GM10248 (cell line): ENCODE data around the gene S1PR2.

ENCODE experiments used
- CTCF ChIA-PET: fragments of 300-600 bp; sonication (Branson Sonifier 250); formaldehyde crosslinking; extraction: SDS; loops from one replicate; lab custom pipeline; 2021; ENCODE audit warnings: antibody characterized with exemption; lab: Yijun Ruan, JAX
- POLR2A ChIA-PET: fragments of 350-650 bp; sonication (Branson Sonifier 250); formaldehyde crosslinking; extraction: SDS; loops from one replicate; lab custom pipeline; 2020; ENCODE audit warnings: antibody characterized with exemption; lab: Yijun Ruan, JAX
- DNase-seq: peaks from one replicate; pipeline ENCODE4 v3.0.0; 2012; ENCODE audit errors: extremely low spot score
- CTCF ChIP-seq: IDR thresholded peaks from 2 replicates; pipeline ENCODE4 v1.5.1; 2012; ENCODE audit warnings: mild to moderate bottlenecking, low read depth; ENCODE audit errors: extremely low read depth, missing control alignments, control extremely low read depth

S1PR2 gene

GRCh38 chr19:10230861-10231611 lies at the start of gene S1PR2:
S1PR2 (minus strand) TSS chr19:10231331; CDS start chr19:10224905, 6,426 bp downstream.
- ChIA-PET POLR2A (no interaction called here), CTCF (interaction anchor here (0.7 to 6.5 kb wide), 5 partner anchors 12 to 129 kb away, joined by 3 to 72 read pairs (median 5); partner anchors contain the start of genes ANGPTL6, ICAM5 and MRPL4)
- DNase-seq: peak; percentile 88
- TF ChIP-seq CTCF: no peak

GRCh38 chr19:10279737-10280442 lies 48.8 kb upstream of the S1PR2 start:
- CTCF ChIA-PET: interaction anchor here (1.1 to 5.3 kb wide), 9 partner anchors 9 to 139 kb away, joined by 3 to 27 read pairs (median 4); partner anchors contain the start of genes ICAM1 and ICAM5
- TF ChIP-seq CTCF: no peak
- POLR2A ChIA-PET: interaction anchor here (0.7 to 3.0 kb wide), 3 partner anchors 9 to 176 kb away, joined by 4 to 24 read pairs (median 9); partner anchors contain the start of genes ICAM1 and ICAM5
- DNase-seq: no peak

GRCh38 chr19:10278935-10279334 lies 47.8 kb upstream of the S1PR2 start:
- no peak for DNase-seq
- ChIA-PET CTCF (interaction anchor here (1.6 to 5.3 kb wide), 6 partner anchors 8 to 140 kb away, joined by 4 to 27 read pairs (median 6); partner anchors contain the start of gene ICAM1), POLR2A (interaction anchor here (0.5 to 3.0 kb wide), 3 partner anchors 8 to 175 kb away, joined by 4 to 24 read pairs (median 4); partner anchors contain the start of gene ICAM1)
- TF ChIP-seq CTCF: no peak

GRCh38 chr19:10277795-10278589 lies 46.9 kb upstream of the S1PR2 start:
- no peak for DNase-seq
- ChIA-PET CTCF (interaction anchor here (0.6 to 5.3 kb wide), 4 partner anchors 10 to 154 kb away, joined by 4 to 27 read pairs (median 5); no protein-coding TSS in a partner anchor), POLR2A (interaction anchor here (0.5 to 3.0 kb wide), 7 partner anchors 7 to 113 kb away, joined by 3 to 24 read pairs (median 5); partner anchors contain the start of gene ICAM1)
- no peak for TF ChIP-seq CTCF

- CTCF ChIA-PET: interaction anchor here (1.1 to 1.8 kb wide), 4 partner anchors 15 to 131 kb away, joined by 3 to 9 read pairs (median 6); partner anchors contain the start of gene ICAM5
- POLR2A ChIA-PET: interaction anchor here (1.6 kb wide), 1 partner anchor 9 kb away, joined by 4 read pairs; no protein-coding TSS in a partner anchor
Measured at GRCh38 chr19:10274589-10274988, 43.5 kb upstream of the S1PR2 start.

More at GRCh38 chr19:10274589-10274988, 43.5 kb upstream of the S1PR2 start:
- TF ChIP-seq CTCF: no peak
- DNase-seq: no peak
